PFSK-1 (cell line): ENCODE data around the gene RPTOR.

Experiments
- POLR2AphosphoS5 ChIP-seq: IDR thresholded peaks from 2 replicates; pipeline ENCODE4 v1.6.1; 2012; ENCODE audit warnings: low read depth, mild to moderate bottlenecking, control low read depth, low read length, moderate library complexity
- SIN3A ChIP-seq: IDR thresholded peaks from 2 replicates; pipeline ENCODE4 v1.6.1; 2012; ENCODE audit warnings: mild to moderate bottlenecking, low read length, moderate library complexity, borderline replicate concordance; ENCODE audit not compliant: insufficient read depth
- TAF1 ChIP-seq: IDR thresholded peaks from 2 replicates; pipeline ENCODE4 v1.6.1; 2012; ENCODE audit warnings: low read length, control low read depth, borderline replicate concordance; ENCODE audit not compliant: insufficient read depth
- TF ChIP-seq, protein P1 (sequence below), 2 experiments: IDR thresholded peaks; 2 replicates each; pipeline versions ENCODE4 v1.6.1 to v1.8.0; 2011 to 2012; ENCODE audit warnings: low read depth in 2 of 2, low read length in 2 of 2, control low read depth in 1 of 2, inconsistent platforms in 1 of 2, mild to moderate bottlenecking in 1 of 2, moderate library complexity in 1 of 2; ENCODE audit not compliant: insufficient read depth in 1 of 2

DNA sequence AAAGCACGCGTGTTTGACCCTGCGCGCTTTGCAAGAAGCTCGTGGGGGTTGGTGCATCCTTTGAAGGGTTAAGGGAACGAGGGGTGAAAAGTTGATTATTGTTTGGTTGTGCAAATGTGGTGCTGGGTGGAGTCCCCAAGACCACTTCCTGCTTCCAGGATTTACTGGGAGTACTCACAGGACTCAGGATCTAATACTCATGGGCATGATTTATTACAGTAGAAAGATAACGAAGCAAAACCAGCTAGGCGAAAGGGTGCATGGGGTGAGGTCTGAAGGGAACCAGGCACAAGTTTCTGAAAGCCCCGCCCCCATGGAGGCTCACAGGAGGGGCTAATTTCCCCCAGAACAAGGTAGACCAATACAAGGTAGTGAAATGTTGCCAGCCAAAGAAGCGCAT, 58.8 kb downstream of the RPTOR start:
- TF ChIP-seq TAF1, result no peak
- no peak for TF ChIP-seq POLR2AphosphoS5
- no peak for TF ChIP-seq SIN3A
- TF ChIP-seq, protein P1, sequence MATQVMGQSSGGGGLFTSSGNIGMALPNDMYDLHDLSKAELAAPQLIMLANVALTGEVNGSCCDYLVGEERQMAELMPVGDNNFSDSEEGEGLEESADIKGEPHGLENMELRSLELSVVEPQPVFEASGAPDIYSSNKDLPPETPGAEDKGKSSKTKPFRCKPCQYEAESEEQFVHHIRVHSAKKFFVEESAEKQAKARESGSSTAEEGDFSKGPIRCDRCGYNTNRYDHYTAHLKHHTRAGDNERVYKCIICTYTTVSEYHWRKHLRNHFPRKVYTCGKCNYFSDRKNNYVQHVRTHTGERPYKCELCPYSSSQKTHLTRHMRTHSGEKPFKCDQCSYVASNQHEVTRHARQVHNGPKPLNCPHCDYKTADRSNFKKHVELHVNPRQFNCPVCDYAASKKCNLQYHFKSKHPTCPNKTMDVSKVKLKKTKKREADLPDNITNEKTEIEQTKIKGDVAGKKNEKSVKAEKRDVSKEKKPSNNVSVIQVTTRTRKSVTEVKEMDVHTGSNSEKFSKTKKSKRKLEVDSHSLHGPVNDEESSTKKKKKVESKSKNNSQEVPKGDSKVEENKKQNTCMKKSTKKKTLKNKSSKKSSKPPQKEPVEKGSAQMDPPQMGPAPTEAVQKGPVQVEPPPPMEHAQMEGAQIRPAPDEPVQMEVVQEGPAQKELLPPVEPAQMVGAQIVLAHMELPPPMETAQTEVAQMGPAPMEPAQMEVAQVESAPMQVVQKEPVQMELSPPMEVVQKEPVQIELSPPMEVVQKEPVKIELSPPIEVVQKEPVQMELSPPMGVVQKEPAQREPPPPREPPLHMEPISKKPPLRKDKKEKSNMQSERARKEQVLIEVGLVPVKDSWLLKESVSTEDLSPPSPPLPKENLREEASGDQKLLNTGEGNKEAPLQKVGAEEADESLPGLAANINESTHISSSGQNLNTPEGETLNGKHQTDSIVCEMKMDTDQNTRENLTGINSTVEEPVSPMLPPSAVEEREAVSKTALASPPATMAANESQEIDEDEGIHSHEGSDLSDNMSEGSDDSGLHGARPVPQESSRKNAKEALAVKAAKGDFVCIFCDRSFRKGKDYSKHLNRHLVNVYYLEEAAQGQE (IDR thresholded peaks at IDR 0.05; ENCODE audit: insufficient read depth in 1 of 2, low read depth in 2 of 2, low read length in 2 of 2), result no peak
